Measurements from ENCODE around the gene MAEA. TPM values are rescaled to one million over a fixed set of nuclear protein-coding genes. Genes with fewer than 3 reads are reported as not detected.

Gene MAEA
- total RNA-seq, 1 donor from 2014 or later: 68.2 TPM

DNA sequence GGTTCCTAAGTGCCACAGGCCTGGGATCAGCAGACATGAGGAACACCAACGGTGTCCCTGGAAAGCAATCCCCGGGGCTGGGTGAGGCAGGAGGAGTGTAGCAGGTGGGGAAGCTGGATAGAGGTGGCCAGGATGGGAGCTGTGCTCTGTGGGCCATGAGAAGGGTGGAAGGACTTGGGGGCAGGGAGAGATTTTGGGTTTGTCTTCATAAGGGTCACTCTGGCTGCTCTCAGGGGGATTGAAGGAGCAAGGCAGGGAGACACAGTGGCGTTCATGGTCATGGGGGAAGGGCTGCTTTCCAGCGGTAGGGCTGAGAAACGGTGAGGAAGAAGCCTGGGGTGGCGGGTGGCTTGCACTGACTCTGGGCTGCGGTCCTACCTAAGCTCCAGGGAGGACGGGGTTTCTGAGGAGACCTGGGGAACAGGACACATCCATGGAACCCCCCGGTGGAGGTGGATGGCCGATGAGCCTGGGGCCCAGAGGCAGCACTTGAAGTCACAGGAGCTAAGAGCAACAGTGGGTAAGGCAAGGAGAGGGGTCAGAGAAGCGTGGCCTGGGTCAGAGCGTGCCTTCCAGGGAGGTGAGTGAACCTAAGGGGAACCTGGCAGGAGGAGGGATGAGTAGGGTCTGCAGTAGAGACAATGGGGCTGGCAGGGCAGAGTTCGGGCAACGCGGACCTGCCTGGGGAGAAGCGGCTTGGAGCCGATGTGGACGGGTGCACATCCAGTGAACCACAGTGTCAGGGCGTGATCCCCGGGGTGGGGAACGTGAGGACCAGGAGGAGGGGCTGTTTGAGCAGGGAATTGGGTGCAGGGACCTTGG lies 28.4 kb upstream of the MAEA start:
- peaks cover 3% of the 10 kb centered on the region for H3K9me3 Mint-ChIP-seq (ENCODE audit: unreplicated experiment)
- TF ChIP-seq, protein P1, sequence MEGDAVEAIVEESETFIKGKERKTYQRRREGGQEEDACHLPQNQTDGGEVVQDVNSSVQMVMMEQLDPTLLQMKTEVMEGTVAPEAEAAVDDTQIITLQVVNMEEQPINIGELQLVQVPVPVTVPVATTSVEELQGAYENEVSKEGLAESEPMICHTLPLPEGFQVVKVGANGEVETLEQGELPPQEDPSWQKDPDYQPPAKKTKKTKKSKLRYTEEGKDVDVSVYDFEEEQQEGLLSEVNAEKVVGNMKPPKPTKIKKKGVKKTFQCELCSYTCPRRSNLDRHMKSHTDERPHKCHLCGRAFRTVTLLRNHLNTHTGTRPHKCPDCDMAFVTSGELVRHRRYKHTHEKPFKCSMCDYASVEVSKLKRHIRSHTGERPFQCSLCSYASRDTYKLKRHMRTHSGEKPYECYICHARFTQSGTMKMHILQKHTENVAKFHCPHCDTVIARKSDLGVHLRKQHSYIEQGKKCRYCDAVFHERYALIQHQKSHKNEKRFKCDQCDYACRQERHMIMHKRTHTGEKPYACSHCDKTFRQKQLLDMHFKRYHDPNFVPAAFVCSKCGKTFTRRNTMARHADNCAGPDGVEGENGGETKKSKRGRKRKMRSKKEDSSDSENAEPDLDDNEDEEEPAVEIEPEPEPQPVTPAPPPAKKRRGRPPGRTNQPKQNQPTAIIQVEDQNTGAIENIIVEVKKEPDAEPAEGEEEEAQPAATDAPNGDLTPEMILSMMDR (IDR thresholded peaks at IDR 0.05; ENCODE audit: unreplicated experiment): no peak
- no peaks in the 10 kb centered on the region for H3K4me1 Mint-ChIP-seq (ENCODE audit: unreplicated experiment)
- no peak for DNase-seq (ENCODE audit: low spot score)
- peaks cover 23% of the 10 kb centered on the region for H3K36me3 Mint-ChIP-seq (ENCODE audit: low read depth, unreplicated experiment)
- H3K27me3 Mint-ChIP-seq (ENCODE audit: unreplicated experiment): peaks cover 7% of the 10 kb centered on the region
- no peak overlapping the region for H3K4me3 Mint-ChIP-seq (ENCODE audit: unreplicated experiment)
- H3K27ac Mint-ChIP-seq (ENCODE audit: unreplicated experiment): no peak overlapping the region

DNA sequence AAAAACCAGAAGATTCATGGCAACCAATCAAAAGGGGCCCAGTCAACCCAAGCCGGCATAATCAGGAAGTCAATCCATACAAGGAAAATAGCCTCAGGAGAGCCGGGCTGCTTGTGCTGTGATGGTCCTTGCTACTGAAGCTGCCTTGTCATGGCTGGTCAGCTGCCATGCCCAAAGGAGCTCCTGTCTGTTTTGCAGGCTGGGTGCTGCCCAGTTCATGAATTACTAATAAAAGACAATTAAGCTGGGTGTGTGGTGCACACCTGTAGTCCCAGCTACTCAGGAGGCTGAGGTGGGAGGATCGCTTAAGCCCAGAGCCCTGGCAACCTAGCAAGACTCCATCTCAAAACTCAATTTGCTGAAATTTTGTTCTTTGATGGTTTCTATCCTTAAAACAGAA lies 24.7 kb upstream of the MAEA start:
- no peak overlapping the region for H3K4me3 Mint-ChIP-seq (ENCODE audit: unreplicated experiment)
- H3K4me1 Mint-ChIP-seq (ENCODE audit: unreplicated experiment): no peaks in the 10 kb centered on the region

DNA sequence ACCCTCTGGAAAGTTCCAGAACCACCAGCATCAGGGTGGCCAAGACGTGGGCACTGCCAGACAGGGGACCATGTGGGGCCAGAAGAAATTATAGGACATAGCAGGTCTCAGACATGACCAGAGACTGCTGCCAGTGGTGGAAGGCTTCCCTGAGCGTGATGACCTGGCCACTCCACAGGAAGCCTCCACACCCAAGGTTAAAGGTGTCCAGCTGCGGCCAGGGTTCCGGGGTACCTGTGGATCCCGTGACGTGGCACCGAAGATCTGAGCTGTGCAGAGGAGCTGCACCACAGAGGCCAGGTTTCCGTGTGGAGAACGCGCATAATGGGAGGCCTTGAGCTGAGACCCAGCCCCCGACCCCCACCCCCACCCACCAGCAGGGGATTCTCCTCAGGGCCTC lies 24.3 kb upstream of the MAEA start:
- DNase-seq (ENCODE audit: low spot score): no peak
- no peak overlapping the region for H3K27ac Mint-ChIP-seq (ENCODE audit: unreplicated experiment)
- no peaks in the 10 kb centered on the region for H3K4me1 Mint-ChIP-seq (ENCODE audit: unreplicated experiment)
- TF ChIP-seq, protein P1 (IDR thresholded peaks at IDR 0.05; ENCODE audit: unreplicated experiment): no peak
- no peak overlapping the region for H3K4me3 Mint-ChIP-seq (ENCODE audit: unreplicated experiment)
- H3K9me3 Mint-ChIP-seq (ENCODE audit: unreplicated experiment): peaks cover 11% of the 10 kb centered on the region
- H3K36me3 Mint-ChIP-seq (ENCODE audit: low read depth, unreplicated experiment): peaks cover 30% of the 10 kb centered on the region
- peaks cover 7% of the 10 kb centered on the region for H3K27me3 Mint-ChIP-seq (ENCODE audit: unreplicated experiment)

More for the DNA sequence above, 24.7 kb upstream of the MAEA start:
- TF ChIP-seq, protein P1 (IDR thresholded peaks at IDR 0.05; ENCODE audit: unreplicated experiment): no peak
- no peak overlapping the region for H3K27ac Mint-ChIP-seq (ENCODE audit: unreplicated experiment)
- H3K36me3 Mint-ChIP-seq (ENCODE audit: low read depth, unreplicated experiment): peaks cover 32% of the 10 kb centered on the region
- DNase-seq (ENCODE audit: low spot score): no peak
- peaks cover 7% of the 10 kb centered on the region for H3K27me3 Mint-ChIP-seq (ENCODE audit: unreplicated experiment)
- H3K9me3 Mint-ChIP-seq (ENCODE audit: unreplicated experiment): peaks cover 11% of the 10 kb centered on the region

DNA sequence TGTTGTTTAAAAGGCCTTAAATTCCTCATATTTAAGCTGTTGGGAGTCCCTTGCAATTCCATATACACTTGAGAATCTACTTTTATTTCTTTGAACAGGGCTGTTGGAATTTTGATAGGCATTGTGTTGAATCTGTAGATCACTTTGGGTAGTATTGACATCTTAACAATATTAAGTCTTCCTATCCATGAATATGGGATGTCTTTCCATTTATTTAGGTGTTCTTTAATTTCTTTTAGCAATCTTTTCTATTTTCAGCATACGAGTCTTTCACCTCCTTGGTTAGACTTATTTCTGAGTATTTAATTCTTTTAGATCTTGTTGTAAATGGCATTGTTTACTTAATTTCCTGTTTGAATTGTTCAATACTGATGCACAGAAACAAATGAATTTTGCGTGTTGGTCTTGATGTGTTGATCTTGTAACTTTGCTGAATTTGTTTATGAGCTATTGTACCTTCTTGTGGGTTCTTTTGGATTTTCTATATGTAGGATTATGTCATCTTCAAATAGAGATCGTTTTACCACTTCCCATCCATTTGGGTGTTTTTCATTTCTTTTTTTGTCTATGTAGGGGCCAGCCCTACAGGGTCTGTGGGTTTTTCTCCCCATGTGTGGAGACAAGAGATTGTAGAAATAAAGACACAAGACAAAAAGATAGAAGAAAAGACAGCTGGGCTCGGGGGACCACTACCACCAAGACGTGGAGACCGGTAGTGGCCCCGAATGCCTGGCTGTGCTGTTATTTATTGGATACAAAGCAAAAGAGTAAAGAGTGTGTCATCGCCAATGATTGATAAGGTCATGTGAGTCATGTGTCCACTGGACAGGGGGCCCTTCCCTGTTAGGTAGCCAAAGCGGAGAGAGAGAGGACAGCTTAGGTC lies 22.6 kb upstream of the MAEA start:
- Mint-ChIP-seq H3K9me3 (ENCODE audit: unreplicated experiment) (peaks cover 11% of the 10 kb centered on the region), H3K27ac (ENCODE audit: unreplicated experiment) (no peak overlapping the region), H3K36me3 (ENCODE audit: low read depth, unreplicated experiment) (peaks cover 19% of the 10 kb centered on the region), H3K4me3 (ENCODE audit: unreplicated experiment) (no peak overlapping the region), H3K4me1 (ENCODE audit: unreplicated experiment) (no peaks in the 10 kb centered on the region), H3K27me3 (ENCODE audit: unreplicated experiment) (peaks cover 5% of the 10 kb centered on the region)
- DNase-seq (ENCODE audit: low spot score): no peak
- TF ChIP-seq, protein P1 (IDR thresholded peaks at IDR 0.05; ENCODE audit: unreplicated experiment): no peak
